OCI-LY7 (cell line): ENCODE measurements around the gene EYS. TPM values are rescaled to one million over a fixed set of nuclear protein-coding genes. Genes with fewer than 3 reads are reported as not detected.
A peak's percentile ranks its signal among the peaks of the same experiment; 100 is the strongest.

Experiments used
- BruUV-seq: library from RNA; stranded (reverse); fragments of 400-500 nt; replicated peaks from 2 replicates; lab custom pipeline; 2021; lab: Mats Ljungman, UMichigan
- CTCF ChIA-PET: fragments of 300-600 bp; sonication (Branson Sonifier 250); formaldehyde crosslinking; loops from one replicate; lab custom pipeline; 2022; ENCODE audit warnings: antibody characterized with exemption; ENCODE audit not compliant: unreplicated experiment; lab: Charles Lee
- POLR2A ChIA-PET: fragments of 300-600 bp; sonication (Branson Sonifier 250); formaldehyde crosslinking; loops from one replicate; lab custom pipeline; 2022; ENCODE audit warnings: antibody characterized with exemption; lab: Charles Lee
- DNase-seq: peaks from one replicate; pipeline ENCODE4 v3.0.0-alpha.2; 2015; ENCODE audit warnings: low spot score
- H2AFZ ChIP-seq: fragments of 200-600 bp; sonication (generic), shearing (Covaris generic); 2 replicates; pipeline ENCODE4 v1.6.1; 2014; ENCODE audit warnings: mild to moderate bottlenecking, antibody characterized with exemption, low read length, moderate library complexity
- H3K27ac ChIP-seq: fragments of 200-600 bp; sonication (generic); 2 replicates; pipeline ENCODE4 v1.5.1; 2014; ENCODE audit warnings: mixed run types, low read depth, mild to moderate bottlenecking, moderate library complexity, low read length, inconsistent platforms; ENCODE audit not compliant: poor library complexity, severe bottlenecking
- H3K36me3 ChIP-seq: fragments of 200-600 bp; sonication (generic); 2 replicates; pipeline ENCODE4 v1.6.1; 2014; ENCODE audit warnings: mild to moderate bottlenecking, antibody characterized with exemption, low read length, moderate library complexity, mixed read lengths; ENCODE audit not compliant: insufficient read depth
- H3K4me1 ChIP-seq: fragments of 200-600 bp; sonication (generic); 2 replicates; pipeline ENCODE4 v1.5.1; 2014; ENCODE audit warnings: mild to moderate bottlenecking, low read length; ENCODE audit not compliant: insufficient read depth, poor library complexity, severe bottlenecking
- H3K4me2 ChIP-seq: fragments of 200-600 bp; sonication (generic); 2 replicates; pipeline ENCODE4 v1.6.1; 2014; ENCODE audit warnings: mild to moderate bottlenecking, low read length
- H3K4me3 ChIP-seq: fragments of 200-600 bp; sonication (generic); 2 replicates; pipeline ENCODE4 v1.5.1; 2014; ENCODE audit warnings: mild to moderate bottlenecking, low read depth, low read length; ENCODE audit not compliant: poor library complexity, severe bottlenecking
- H3K79me2 ChIP-seq: fragments of 200-600 bp; sonication (generic); 2 replicates; pipeline ENCODE4 v1.6.1; 2016; ENCODE audit warnings: low read depth, mild to moderate bottlenecking, low read length, moderate library complexity, mixed read lengths; ENCODE audit not compliant: insufficient read depth
- H3K9me2 ChIP-seq: fragments of 200-600 bp; sonication (generic); 2 replicates; pipeline ENCODE4 v1.6.1; 2016; ENCODE audit warnings: mild to moderate bottlenecking, low read length, mixed read lengths; ENCODE audit not compliant: insufficient read depth
- H3K9me3 ChIP-seq: fragments of 200-600 bp; sonication (generic); 2 replicates; pipeline ENCODE4 v1.6.1; 2014; ENCODE audit warnings: mild to moderate bottlenecking, mixed run types, low read length, mixed read lengths
- H4K20me1 ChIP-seq: fragments of 200-600 bp; sonication (generic); 2 replicates; pipeline ENCODE4 v1.6.1; 2014; ENCODE audit warnings: mild to moderate bottlenecking, antibody characterized with exemption, low read length, moderate library complexity, mixed read lengths; ENCODE audit not compliant: insufficient read depth
- EZH2phosphoT487 ChIP-seq: fragments of 200-600 bp; sonication (generic); IDR thresholded peaks from 2 replicates; pipeline ENCODE4 v1.6.1; 2018; ENCODE audit warnings: low read depth, borderline replicate concordance, mild to moderate bottlenecking, mixed run types, antibody characterized with exemption, low read length, moderate library complexity, mixed read lengths
- intact Hi-C: fragments of 100-400 bp; cut with micrococcal nuclease; formaldehyde crosslinking; loops from one replicate; pipeline ENCODE4 v1.10.0; 2022; ENCODE audit not compliant: unreplicated experiment
- total RNA-seq, 2 experiments: library from RNA; depleted of rRNA in 1 of 2; stranded (reverse); fragments of >200 nt in 1 of 2; shearing (Covaris generic) in 1 of 2; gene quantifications; 2 replicates each; pipeline ENCODE4 v1.2.3, GENCODE V29; 2014 to 2022
- TF ChIP-seq, protein P1 (sequence below): fragments of 200-600 bp; sonication (generic); conservative IDR thresholded peaks from 2 replicates; pipeline ENCODE4 v1.5.1; 2014; ENCODE audit warnings: mild to moderate bottlenecking, antibody characterized with exemption, low read length, moderate library complexity, mixed read lengths

Gene EYS
- total RNA-seq, 2 experiments from 2014 or later, result not detected

DNA sequence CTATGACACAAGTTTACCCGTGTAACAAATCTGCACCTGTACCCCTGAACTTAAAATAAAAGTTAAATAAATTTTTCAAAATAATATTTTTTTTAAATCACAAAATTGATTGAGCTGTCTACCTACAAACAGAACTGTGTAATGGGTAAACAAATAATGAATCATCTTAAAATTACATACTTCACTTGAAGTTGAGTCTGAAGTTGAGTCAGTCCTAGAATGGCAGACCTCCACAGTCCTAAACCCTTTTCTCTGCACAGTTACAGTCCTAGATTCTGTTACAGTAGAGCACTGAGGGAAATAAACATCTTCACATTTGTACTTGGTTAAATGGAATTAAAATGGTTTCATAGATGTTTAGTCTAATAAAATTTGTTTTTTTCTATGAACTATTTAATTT, 1190.6 kb downstream of the EYS start:
- CTCF ChIA-PET, result no interaction called here
- H4K20me1 ChIP-seq, result no peaks in the 10 kb centered on the region
- H3K79me2 ChIP-seq, result no peaks in the 10 kb centered on the region
- no peak overlapping the region for H2AFZ ChIP-seq
- H3K4me3 ChIP-seq, result no peak overlapping the region
- no peaks in the 10 kb centered on the region for H3K36me3 ChIP-seq
- POLR2A ChIA-PET, result interaction anchor here (0.6 to 1.0 kb wide), 3 partner anchors 10 to 277 kb away, joined by 3 read pairs; no protein-coding TSS in a partner anchor
- no peak overlapping the region for H3K27ac ChIP-seq
- no TSS peak for BruUV-seq
- no peaks in the 10 kb centered on the region for H3K9me2 ChIP-seq
- TF ChIP-seq, protein P1, sequence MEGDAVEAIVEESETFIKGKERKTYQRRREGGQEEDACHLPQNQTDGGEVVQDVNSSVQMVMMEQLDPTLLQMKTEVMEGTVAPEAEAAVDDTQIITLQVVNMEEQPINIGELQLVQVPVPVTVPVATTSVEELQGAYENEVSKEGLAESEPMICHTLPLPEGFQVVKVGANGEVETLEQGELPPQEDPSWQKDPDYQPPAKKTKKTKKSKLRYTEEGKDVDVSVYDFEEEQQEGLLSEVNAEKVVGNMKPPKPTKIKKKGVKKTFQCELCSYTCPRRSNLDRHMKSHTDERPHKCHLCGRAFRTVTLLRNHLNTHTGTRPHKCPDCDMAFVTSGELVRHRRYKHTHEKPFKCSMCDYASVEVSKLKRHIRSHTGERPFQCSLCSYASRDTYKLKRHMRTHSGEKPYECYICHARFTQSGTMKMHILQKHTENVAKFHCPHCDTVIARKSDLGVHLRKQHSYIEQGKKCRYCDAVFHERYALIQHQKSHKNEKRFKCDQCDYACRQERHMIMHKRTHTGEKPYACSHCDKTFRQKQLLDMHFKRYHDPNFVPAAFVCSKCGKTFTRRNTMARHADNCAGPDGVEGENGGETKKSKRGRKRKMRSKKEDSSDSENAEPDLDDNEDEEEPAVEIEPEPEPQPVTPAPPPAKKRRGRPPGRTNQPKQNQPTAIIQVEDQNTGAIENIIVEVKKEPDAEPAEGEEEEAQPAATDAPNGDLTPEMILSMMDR, result no peak
- TF ChIP-seq EZH2phosphoT487, result no peak
- intact Hi-C loops, result no loop called here
- no peak for DNase-seq
- no peaks in the 10 kb centered on the region for H3K9me3 ChIP-seq
- no peaks in the 10 kb centered on the region for H3K4me1 ChIP-seq
- H3K4me2 ChIP-seq, result no peak overlapping the region

DNA sequence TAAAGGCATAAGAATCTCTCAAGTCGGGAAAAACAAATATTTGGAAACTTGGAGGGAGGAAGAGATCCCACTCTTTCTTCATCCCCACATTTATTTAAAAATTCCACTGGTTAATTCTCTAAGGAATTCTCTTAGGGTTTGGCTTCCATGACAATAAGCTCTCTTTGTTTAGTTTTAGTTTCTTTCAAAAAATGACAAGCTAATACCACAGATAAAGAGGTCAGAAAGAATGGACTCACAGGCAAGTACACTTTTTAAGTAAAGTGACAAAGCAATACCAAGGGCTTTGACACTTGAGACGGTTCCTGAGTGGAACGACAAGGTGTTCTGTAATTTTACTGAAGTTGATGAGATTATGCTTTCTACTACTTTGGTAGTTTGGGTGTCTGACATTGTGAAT, 1199.4 kb downstream of the EYS start:
- H2AFZ ChIP-seq, result no peak overlapping the region
- H3K27ac ChIP-seq, result no peak overlapping the region
- H3K79me2 ChIP-seq, result no peaks in the 10 kb centered on the region
- H3K4me1 ChIP-seq, result no peaks in the 10 kb centered on the region
- H3K36me3 ChIP-seq, result no peaks in the 10 kb centered on the region
- no peak overlapping the region for H3K4me2 ChIP-seq
- H4K20me1 ChIP-seq, result no peaks in the 10 kb centered on the region
- POLR2A ChIA-PET, result interaction anchor here (1.0 to 1.1 kb wide), 2 partner anchors 10 kb away, joined by 3 read pairs; no protein-coding TSS in a partner anchor
- CTCF ChIA-PET, result no interaction called here
- intact Hi-C loops, result no loop called here
- no peak for TF ChIP-seq EZH2phosphoT487
- TF ChIP-seq, protein P1, result no peak
- no peaks in the 10 kb centered on the region for H3K9me3 ChIP-seq
- no peak overlapping the region for H3K4me3 ChIP-seq
- BruUV-seq, result no TSS peak
- no peak for DNase-seq
- H3K9me2 ChIP-seq, result no peaks in the 10 kb centered on the region

DNA sequence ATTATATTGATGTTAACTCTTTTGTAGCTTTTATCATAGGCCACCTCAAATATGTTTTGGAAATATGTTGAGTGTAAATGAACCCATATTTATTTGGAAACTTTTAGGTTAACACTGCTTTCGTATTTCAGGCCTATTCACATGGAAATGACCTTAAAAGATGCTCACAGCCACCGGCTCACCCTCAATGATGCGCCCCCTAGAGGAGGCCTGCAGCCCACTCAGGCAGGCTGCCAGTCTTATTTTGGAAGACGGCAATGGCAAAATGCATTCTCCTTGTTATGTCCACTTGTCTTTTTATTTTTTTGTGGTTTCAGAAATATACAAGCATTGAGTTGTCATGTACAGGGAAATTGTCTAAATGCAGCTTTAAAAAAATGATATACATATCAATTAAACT, 1201.7 kb downstream of the EYS start:
- intact Hi-C loops, result no loop called here
- no peak overlapping the region for H2AFZ ChIP-seq
- CTCF ChIA-PET, result no interaction called here
- TF ChIP-seq EZH2phosphoT487, result no peak
- TF ChIP-seq, protein P1, result peak; percentile 87
- no TSS peak for BruUV-seq
- H3K9me3 ChIP-seq, result no peaks in the 10 kb centered on the region
- H3K36me3 ChIP-seq, result no peaks in the 10 kb centered on the region
- no peak overlapping the region for H3K4me2 ChIP-seq
- H3K79me2 ChIP-seq, result no peaks in the 10 kb centered on the region
- no peaks in the 10 kb centered on the region for H4K20me1 ChIP-seq
- no peaks in the 10 kb centered on the region for H3K9me2 ChIP-seq
- no peaks in the 10 kb centered on the region for H3K4me1 ChIP-seq
- no peak overlapping the region for H3K27ac ChIP-seq
- POLR2A ChIA-PET, result no interaction called here
- H3K4me3 ChIP-seq, result no peak overlapping the region
- peak; percentile 33 for DNase-seq
